Omental fat pad (tissue), 4 donors: ENCODE results near the gene MEAK7. TPM values are rescaled to one million over a fixed set of nuclear protein-coding genes. Genes with fewer than 3 reads are reported as not detected.

Experiments used
- ATAC-seq: fragments of 150-250 bp; one replicate; pipeline ENCODE4 v1.9.1; 2016; ENCODE audit warnings: mild to moderate bottlenecking, moderate library complexity; ENCODE audit not compliant: low FRiP score
- DNase-seq: peaks from one replicate; pipeline ENCODE4 v3.0.0-alpha.2; 2019; ENCODE audit warnings: low spot score
- CTCF ChIP-seq, 3 donors: fragments of 450-650 bp; IDR thresholded peaks; one replicate each; pipeline ENCODE4 v1.5.1; 2016 to 2017; ENCODE audit warnings: antibody characterized with exemption in 3 of 3, mild to moderate bottlenecking in 3 of 3, moderate library complexity in 2 of 3
- total RNA-seq, 4 donors: library from RNA; depleted of rRNA; stranded (reverse); fragments of >200 nt; gene quantifications; one replicate each; pipeline ENCODE4 v1.1.0, GENCODE V29; 2016

The MEAK7 gene
- total RNA-seq, 4 donors from 2014 or later: 6.4 to 9.1 (median 8.4) TPM

GRCh38 chr16:84466692-84467091 is 37.8 kb downstream of the MEAK7 start:
- ATAC-seq: no peak
- DNase-seq: no peak
- no peak for TF ChIP-seq CTCF (IDR thresholded peaks at IDR 0.05)

- DNase-seq (peak; percentile 4), ATAC-seq (no peak)
- no peak for TF ChIP-seq CTCF (IDR thresholded peaks at IDR 0.05)
Observed at GRCh38 chr16:84465154-84465553, 39.3 kb downstream of the MEAK7 start.

- DNase-seq (peak; percentile 5), ATAC-seq (no peak)
- no peak for TF ChIP-seq CTCF (IDR thresholded peaks at IDR 0.05)
Observed at GRCh38 chr16:84464116-84464515, 40.3 kb downstream of the MEAK7 start.

- TF ChIP-seq CTCF (IDR thresholded peaks at IDR 0.05): no peak
- ATAC-seq (no peak), DNase-seq (no peak)
Observed at GRCh38 chr16:84463221-84463620, 41.2 kb downstream of the MEAK7 start.

- TF ChIP-seq CTCF (IDR thresholded peaks at IDR 0.05): no peak
- peak; percentile 7 for DNase-seq
- ATAC-seq: no peak
Observed at GRCh38 chr16:84462296-84463210, 41.9 kb downstream of the MEAK7 start.

GRCh38 chr16:84461413-84462295 is 42.8 kb downstream of the MEAK7 start:
- DNase-seq (peak; percentile 14), ATAC-seq (no peak)
- TF ChIP-seq CTCF (IDR thresholded peaks at IDR 0.05): no peak
